Loucy (cell line): ENCODE measurements around the gene TMPRSS13.

Source experiments
- EZH2phosphoT487 ChIP-seq: fragments of 200-600 bp; IDR thresholded peaks from 2 replicates; pipeline ENCODE4 v1.6.1; 2018; ENCODE audit warnings: antibody characterized with exemption, mild to moderate bottlenecking, moderate library complexity, borderline replicate concordance
- TF ChIP-seq, protein P1 (sequence below): fragments of 200-600 bp; sonication (generic); conservative IDR thresholded peaks from 2 replicates; pipeline ENCODE4 v1.5.1; 2014; ENCODE audit warnings: mild to moderate bottlenecking, antibody characterized with exemption, low read length

GRCh38 chr11:117876059-117876340 is 53.2 kb downstream of the TMPRSS13 start:
- TF ChIP-seq, protein P1, sequence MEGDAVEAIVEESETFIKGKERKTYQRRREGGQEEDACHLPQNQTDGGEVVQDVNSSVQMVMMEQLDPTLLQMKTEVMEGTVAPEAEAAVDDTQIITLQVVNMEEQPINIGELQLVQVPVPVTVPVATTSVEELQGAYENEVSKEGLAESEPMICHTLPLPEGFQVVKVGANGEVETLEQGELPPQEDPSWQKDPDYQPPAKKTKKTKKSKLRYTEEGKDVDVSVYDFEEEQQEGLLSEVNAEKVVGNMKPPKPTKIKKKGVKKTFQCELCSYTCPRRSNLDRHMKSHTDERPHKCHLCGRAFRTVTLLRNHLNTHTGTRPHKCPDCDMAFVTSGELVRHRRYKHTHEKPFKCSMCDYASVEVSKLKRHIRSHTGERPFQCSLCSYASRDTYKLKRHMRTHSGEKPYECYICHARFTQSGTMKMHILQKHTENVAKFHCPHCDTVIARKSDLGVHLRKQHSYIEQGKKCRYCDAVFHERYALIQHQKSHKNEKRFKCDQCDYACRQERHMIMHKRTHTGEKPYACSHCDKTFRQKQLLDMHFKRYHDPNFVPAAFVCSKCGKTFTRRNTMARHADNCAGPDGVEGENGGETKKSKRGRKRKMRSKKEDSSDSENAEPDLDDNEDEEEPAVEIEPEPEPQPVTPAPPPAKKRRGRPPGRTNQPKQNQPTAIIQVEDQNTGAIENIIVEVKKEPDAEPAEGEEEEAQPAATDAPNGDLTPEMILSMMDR, result no peak
- no peak for TF ChIP-seq EZH2phosphoT487
